HG02852 (cell line): ENCODE results near the gene PNMA6F.
A peak's percentile ranks its signal among the peaks of the same experiment; 100 is the strongest.
"Not testable (repeated sequence)": the region's sequence is repeated elsewhere in the genome, so short reads cannot be mapped to it uniquely, and the experiment has no call there.

Experiments used
- ATAC-seq: cut with Tn5 transposase; IDR thresholded peaks from one replicate; pipeline ENCODE4 v1.9.1; 2021; ENCODE audit warnings: mild to moderate bottlenecking, moderate library complexity; ENCODE audit not compliant: unreplicated experiment

Gene PNMA6F

DNA sequence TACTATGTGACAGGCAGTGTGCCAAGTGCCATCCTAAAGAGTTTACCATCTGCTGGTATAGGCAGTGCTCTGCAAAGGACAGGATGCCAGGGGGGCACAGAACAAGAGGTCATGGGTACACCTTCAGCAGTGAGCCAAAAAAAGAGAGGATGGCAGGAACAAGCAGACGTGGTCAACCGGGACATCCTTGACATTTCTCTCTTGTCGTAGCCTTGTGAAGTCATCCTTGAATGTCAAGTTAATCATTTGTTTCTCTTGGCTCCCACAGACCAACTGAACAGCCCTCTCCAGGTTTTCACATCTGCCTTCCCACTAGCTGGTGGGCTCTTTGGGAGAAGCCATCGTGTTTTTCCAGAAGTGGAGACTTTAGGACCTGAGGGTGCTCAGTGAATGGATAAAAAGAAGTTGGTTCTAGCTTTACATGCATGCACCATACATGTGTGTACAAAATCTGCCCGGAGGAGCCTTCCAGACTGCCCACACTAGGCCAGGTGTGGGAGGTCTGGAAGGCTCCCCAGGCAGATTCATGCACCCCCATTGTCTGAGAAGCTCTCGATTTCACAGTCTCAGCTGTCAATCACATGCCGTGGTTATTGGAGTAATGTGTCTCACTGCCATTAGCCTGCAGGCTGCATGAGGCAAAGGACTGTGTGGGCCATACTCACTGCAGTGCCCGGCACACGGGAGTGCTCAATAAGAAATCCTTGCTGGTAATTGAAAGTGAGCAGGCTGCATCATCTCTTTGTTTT, 16.4 kb downstream of the PNMA6F start:
- no peak for ATAC-seq

DNA sequence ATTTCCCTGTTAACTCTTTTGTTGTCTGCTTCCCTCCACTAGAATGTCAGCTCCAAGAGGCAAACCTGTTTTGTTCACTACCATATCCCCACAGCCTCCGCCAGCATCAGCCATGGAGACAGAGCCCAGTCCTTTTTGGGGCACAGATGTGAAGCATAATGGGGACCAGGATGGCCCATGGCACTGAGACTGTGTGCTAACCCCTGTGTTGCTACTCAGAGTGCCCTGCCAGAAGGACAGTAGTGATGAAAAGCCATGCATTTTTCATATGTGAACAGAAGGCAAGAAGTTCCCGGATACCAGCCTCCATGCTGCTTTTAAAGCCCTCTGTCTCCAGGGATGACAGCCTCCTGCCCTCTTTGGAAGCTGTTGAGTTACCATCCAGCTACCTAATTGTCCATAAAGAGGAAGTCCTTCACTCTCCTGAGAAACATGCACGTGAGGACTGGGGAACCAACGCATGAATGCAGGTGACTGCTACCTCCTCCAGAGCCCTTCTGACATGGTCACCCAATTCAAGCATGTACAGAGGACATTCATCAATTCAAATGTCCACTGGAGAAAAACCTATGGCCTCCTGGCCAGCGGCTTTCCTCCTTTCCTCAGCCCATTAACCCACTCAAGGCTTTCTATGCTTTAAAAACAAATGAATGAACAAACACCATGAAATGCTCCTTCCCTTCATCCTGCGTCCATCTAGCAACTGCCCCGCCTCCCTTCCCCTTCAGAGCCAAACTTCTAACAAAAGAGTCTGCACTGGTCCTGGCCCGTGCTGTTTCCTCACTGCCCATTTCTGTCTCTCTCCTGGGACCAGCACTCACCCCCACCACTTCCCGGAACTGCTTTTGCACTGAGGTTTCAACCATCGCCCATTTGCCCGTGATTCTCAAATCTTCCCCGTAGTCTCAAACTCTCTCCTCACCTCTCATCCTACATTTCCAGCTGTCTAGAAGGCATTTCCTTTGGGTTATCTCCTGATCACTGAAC, 18.0 kb downstream of the PNMA6F start:
- ATAC-seq, result no peak

DNA sequence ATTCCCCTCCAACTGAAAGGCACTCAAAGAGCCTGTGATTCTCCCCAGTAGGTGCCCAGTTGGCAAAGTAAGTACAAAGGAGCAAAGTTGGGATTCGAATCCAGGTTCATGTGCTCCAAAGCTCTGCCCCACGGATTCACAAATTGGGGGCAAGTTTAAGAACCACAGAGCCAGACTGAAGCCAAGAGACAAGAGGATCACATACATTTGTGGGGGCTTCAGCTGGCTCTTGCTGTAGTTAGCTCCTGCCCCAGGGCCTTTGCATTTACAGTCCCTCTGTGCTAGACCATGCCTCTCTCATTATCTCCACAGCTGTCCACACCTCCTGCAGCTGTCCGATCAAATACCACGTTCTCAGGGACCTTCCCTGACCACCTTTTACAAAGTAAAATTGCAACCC, 18.8 kb downstream of the PNMA6F start:
- no peak for ATAC-seq

DNA sequence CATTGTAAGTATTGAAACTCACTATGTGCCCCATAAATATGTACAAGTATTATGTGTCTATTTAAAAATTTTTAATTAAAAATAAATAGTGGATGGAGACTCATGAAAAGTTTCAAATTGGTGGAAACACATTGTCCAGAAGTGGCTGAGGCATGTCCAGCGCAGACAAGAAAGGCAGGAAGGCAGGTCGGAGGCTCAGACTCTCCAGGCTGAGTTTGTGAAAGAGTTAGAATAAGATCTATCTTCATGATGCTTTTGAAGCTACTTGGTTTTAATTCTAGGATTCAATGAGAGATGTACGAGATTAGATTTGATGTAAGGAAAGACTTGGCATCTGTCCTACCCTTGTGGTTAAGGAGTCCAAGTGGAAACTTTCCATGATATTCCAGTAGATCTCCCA, 19.8 kb downstream of the PNMA6F start:
- no peak for ATAC-seq

DNA sequence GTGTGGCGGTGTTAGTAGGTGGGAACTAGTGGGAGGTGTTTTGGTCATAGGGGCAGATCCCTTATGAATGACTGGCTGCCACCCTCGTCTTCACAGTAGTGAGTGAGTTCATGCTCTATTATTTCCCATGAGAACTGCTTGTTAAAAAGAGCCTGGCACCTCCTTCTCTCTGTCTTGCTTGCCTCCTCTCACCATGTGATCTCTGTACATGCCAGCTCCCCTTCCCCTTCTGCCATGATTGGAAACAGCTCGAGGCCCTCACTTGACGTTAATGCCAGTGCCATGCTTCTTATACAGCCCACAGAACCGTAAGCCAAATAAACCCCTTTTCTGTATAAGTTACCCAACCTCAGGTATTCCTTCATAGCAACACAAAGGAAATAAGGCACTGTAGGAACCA, 21.7 kb downstream of the PNMA6F start:
- ATAC-seq, result no peak

DNA sequence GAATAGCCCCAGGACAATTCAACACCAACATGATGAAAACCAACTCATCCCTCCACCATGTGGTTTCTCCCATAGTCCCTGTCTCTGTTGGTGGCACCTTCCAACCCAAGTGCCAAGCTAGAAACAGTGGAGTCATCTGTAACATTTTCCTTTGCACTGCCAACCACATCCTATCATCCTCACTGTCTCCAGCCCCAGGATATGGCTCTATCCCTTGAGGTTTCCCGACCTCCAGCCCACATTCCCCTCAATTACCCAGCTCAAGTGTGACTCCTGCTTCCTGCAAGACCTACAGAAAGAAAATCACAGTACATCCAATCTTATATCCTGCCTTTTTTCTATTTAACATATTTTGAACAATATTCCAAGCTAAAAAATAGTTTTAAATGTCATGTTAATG, 24.2 kb downstream of the PNMA6F start:
- no peak for ATAC-seq

DNA sequence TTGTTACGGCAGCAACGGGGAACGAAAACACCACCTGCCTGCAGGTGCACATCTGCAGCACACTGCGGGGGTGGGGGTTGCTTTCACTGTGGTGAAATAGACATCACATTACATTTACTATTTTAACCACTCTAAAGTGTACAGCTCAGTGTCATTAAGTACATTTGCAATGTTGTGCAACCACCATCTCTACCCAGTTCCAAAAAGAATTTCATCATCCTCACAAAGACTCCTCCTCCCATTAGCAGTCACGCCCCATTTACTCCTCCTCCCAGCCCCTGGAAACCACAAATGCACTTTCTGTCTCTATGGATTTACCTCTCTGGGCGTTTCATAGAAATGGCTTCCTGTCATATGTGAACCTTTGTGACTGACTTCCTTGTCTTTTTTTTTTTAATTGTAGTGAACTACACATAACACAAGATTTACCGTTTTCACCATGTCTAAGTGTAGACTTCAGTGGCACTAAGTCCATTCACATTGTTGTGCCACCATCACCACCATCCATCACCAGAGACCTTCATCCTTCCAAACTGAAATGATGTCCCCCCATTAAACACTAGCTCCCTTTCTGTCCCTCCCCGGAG, 28.0 kb downstream of the PNMA6F start:
- ATAC-seq, result peak; percentile 55

DNA sequence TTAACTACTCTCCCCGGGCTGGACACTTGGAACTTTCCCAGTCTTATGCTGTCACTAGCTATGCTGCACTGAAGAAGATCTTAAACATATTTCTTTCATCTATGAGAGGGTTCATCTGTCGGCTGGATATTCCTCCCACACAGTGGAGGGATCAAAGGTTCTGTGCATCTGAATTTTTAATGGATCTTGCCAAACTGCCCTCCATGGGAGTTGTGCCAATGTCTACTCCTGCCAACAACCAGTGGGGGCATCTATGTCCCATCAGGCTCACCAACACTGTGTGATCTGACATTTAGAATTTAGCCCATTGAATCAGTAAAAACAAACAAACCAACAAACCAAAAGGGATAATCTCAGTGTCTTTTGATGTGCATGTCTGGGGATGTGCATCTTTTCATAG, 32.8 kb downstream of the PNMA6F start:
- not testable (repeated sequence) for ATAC-seq

DNA sequence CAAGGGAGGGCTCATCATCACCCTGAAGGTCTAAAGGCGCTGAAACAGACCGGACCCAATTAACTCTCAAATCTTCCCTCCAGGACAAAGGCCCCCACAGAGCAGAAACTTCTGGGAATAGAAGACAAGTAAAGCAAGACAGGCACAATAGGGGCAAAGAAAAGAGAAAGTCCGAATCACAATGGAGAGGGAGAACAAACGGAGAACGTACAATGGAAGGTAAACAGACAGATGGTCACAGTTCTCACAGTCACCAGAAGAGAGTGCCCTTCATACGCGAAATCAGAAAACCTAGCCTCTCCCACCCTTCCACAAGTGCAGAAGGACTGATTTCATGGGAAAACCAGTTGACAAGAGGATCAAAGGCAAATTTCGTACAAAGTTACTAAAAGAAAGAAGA, 35.9 kb downstream of the PNMA6F start:
- ATAC-seq, result not testable (repeated sequence)

DNA sequence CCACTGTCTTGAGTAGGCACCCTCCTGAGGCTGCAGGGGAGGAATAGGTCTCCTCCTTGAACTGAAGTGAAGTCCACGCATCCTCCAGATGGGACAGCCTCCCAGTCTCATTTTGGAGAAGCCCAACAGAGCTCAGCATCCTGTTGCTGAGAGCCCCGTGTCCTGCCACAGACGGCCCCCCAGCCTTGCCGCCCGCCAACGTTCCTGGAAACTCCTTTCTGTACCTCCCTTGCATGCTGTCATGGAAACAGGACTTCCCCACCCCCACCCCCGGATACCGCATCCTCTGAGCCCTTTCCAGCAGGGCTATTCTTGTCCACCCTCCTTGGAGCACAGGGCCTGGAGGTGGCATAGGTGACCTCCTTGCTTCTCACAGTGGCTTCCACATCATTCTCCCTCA, 37.6 kb downstream of the PNMA6F start:
- ATAC-seq, result not testable (repeated sequence)

DNA sequence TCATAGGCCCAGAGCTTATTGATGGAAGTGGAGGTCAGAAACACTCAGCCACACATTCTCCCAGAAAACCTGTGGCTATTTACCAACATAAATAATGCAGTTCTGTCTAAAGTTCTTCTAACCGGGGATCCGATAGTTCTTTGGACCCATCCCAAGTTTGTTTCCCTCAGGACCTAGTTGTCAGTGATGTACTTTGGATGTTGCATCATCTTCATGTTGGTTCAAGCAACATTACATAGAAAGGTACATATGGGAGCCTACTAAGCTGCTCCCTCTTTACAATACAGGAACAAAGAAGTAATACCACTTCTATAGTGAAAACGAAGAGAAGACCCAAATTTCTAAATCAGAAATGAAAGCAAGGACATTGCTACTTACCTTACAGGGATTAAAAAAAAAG, 39.8 kb downstream of the PNMA6F start:
- not testable (repeated sequence) for ATAC-seq

DNA sequence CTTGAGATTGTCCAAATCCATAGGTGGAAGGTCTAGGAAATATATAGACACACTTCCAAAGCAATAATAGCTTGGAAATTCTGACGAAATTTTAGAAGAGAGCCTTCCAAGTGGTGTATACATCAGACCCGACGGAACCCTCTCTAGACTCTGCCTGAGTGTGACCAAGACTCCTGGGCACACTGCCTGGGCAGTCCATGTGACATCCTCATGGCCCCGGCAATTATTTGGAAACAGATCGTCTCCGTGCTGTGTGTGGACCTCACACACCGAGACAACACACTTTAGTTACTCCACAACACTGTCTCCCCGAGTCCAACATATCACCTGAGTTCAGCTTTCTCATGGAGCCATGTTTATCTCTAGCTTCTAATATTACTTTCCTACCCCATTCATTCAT, 42.3 kb downstream of the PNMA6F start:
- ATAC-seq, result not testable (repeated sequence)

DNA sequence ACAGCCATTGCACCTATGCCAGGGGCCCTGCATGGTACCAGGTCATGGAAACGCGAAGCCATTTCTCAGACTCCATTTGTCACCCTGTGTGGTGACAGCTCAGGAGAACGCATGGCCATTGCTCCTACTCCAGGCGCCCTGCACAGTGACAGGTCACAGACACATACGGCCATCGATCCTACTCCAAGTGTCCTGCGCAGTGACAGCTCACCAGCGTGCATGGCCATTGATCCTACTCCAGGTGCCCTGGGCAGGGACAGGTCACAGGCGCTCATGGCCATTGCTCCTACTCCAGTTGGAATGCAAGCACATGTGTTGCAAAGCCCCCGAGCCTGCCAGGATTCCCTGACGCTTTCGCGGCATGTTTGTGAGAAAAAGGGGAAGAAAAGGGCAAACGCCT, 45.5 kb downstream of the PNMA6F start:
- ATAC-seq, result not testable (repeated sequence)

DNA sequence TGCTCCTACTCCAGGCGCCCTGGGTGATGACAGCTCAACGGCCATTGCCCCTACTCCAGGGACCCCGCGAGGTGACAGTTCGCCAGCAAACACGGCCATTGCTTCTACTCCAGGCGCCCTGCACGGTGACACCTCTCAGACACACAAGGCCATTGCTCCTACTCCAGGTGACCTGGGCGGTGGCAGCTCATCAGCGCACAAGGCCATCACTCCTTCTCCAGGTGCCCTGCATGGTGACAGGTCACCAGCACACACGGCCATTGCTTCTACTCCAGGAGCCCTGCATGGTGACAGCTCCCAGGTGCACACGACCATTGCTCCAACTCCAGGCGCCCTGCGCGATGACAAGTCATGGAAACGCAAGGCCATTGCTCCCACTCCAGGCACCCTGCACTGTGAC, 46.1 kb downstream of the PNMA6F start:
- ATAC-seq, result not testable (repeated sequence)

DNA sequence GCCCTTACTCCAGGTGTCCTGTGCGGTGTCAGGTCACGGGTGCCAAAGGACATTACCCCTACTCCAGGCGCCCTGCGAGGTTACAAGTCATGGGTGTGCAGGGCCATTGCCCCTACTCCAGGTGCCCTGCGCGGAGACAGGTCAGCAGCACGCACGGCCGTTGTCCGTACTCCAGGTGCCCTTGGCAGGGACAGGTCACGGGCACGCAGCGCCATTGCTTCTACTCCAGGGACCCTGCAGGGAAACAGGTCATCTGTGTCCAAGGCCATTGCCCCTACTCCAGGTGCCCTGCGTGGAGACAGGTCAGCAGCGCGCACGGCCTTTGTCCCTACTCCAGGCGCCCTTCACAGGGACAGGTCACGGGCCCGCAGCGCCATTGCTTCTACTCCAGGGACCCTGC, 49.0 kb downstream of the PNMA6F start:
- not testable (repeated sequence) for ATAC-seq

DNA sequence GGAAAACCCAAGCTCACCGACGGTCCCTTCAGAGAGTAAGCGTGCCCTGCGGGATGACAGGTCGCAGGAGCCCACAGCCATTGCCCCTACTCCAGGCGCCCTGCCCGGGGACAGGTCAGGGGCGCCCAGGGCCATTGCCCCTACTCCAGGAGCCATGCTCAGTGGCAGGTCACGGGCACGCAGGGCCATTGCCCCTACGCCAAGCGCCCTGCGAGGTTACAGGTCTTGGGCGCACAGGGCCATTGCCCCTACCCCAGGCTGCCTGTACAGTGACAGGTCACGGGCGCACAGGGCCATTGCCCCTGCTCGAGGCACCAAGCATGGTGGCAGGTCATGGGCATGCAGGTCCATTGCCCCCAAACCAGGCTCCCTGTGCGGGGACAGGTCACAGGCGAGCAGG, 49.5 kb downstream of the PNMA6F start:
- ATAC-seq, result not testable (repeated sequence)
